ENCODE results near the gene SLC25A47. TPM values are rescaled to one million over a fixed set of nuclear protein-coding genes. Genes with fewer than 3 reads are reported as not detected.

The SLC25A47 gene
- total and polyA plus RNA-seq, 2 donors (not counting 1 experiment from before 2014, with no cell fraction given) = not detected

DNA sequence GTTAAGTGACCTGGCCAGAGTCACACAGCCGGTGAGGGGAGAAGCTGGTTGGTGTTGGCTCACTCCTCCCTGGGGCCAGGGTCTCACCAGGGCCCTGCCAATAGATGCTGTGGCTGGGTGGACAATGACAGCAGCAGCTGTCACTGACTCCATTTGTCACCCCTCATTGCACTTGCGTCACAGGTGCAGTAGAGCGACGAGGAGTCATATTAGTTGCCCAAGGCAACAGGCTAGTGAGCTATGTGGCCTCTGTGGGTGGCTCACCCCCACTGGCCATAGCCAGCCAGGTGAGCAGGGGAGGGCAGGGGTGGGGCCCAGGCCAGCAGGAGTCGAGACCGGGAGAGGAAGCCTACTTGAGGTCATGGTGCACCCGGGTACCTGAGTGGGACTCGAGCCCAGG, 9.7 kb downstream of the SLC25A47 start:
- Histone ChIP-seq H3K27ac (ENCODE audit: low read length in 2 of 2) (peak overlapping the region; percentile 56 to 70), H3K4me3 (ENCODE audit: control extremely low read depth in 1 of 5, extremely low read depth in 1 of 5, insufficient read depth in 1 of 5, low read depth in 2 of 5, low read length in 4 of 5) (no peak overlapping the region), H3K27me3 (replicated peaks in 1 of 4; ENCODE audit: control extremely low read depth in 1 of 4, control insufficient read depth in 3 of 4, insufficient read depth in 4 of 4, low read length in 3 of 4) (no peaks in the 10 kb centered on the region), H3K4me2 (replicated peaks; ENCODE audit: low read depth, low read length, poor library complexity, severe bottlenecking) (no peak overlapping the region), H3K9ac (ENCODE audit: low read length) (no peak overlapping the region), H2AFZ (ENCODE audit: insufficient read depth, low read depth, low read length, poor library complexity, severe bottlenecking) (no peak overlapping the region), H3K79me2 (ENCODE audit: control insufficient read depth, insufficient read depth, low read length) (no peaks in the 10 kb centered on the region), H3K9me3 (ENCODE audit: control extremely low read depth in 1 of 3, control insufficient read depth in 2 of 3, insufficient read depth in 1 of 3, low read length in 2 of 3) (peaks cover 0 to 3% (median 0%) of the 10 kb centered on the region in 3 donors), H3K36me3 (replicated peaks in 1 of 2; ENCODE audit: control extremely low read depth in 1 of 2, control insufficient read depth in 1 of 2, extremely low read depth in 1 of 2, insufficient read depth in 2 of 2, low read length in 1 of 2) (peaks cover 0 to 7% of the 10 kb centered on the region in 2 experiments), H3K4me1 (ENCODE audit: control insufficient read depth in 2 of 2, insufficient read depth in 2 of 2, low read length in 2 of 2) (peaks cover 0 to 16% of the 10 kb centered on the region in 2 donors), H4K20me1 (ENCODE audit: control insufficient read depth, insufficient read depth, low read length, poor library complexity, severe bottlenecking) (no peaks in the 10 kb centered on the region)
- TF ChIP-seq EZH2 (IDR thresholded peaks at IDR 0.05; ENCODE audit: borderline replicate concordance, insufficient read depth, low read depth, low read length, poor library complexity, severe bottlenecking) = no peak
- TF ChIP-seq, protein P1, sequence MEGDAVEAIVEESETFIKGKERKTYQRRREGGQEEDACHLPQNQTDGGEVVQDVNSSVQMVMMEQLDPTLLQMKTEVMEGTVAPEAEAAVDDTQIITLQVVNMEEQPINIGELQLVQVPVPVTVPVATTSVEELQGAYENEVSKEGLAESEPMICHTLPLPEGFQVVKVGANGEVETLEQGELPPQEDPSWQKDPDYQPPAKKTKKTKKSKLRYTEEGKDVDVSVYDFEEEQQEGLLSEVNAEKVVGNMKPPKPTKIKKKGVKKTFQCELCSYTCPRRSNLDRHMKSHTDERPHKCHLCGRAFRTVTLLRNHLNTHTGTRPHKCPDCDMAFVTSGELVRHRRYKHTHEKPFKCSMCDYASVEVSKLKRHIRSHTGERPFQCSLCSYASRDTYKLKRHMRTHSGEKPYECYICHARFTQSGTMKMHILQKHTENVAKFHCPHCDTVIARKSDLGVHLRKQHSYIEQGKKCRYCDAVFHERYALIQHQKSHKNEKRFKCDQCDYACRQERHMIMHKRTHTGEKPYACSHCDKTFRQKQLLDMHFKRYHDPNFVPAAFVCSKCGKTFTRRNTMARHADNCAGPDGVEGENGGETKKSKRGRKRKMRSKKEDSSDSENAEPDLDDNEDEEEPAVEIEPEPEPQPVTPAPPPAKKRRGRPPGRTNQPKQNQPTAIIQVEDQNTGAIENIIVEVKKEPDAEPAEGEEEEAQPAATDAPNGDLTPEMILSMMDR (IDR thresholded peaks at IDR 0.05) = no peak
- WGBS (ENCODE audit: insufficient coverage) = 70% methylated on average over 4 of the region's 8 CpGs
- peak; percentile 53 for DNase-seq
- ATAC-seq (ENCODE audit: low read depth) = peak; percentile 84
- Mint-ChIP-seq H3K4me1 (peaks cover 5% of the 10 kb centered on the region), H3K27me3 (no peaks in the 10 kb centered on the region), H3K9me3 (ENCODE audit: insufficient read depth) (no peaks in the 10 kb centered on the region), H3K4me3 (no peak overlapping the region), H3K27ac (peak overlapping the region; percentile 65)
- ChIA-PET CTCF (no interaction called here), POLR2A (interaction anchor here (1.0 kb wide), 1 partner anchor 8 kb away, joined by 3 read pairs; no protein-coding TSS in a partner anchor)
- intact Hi-C loops (cut with micrococcal nuclease) = no loop called here

DNA sequence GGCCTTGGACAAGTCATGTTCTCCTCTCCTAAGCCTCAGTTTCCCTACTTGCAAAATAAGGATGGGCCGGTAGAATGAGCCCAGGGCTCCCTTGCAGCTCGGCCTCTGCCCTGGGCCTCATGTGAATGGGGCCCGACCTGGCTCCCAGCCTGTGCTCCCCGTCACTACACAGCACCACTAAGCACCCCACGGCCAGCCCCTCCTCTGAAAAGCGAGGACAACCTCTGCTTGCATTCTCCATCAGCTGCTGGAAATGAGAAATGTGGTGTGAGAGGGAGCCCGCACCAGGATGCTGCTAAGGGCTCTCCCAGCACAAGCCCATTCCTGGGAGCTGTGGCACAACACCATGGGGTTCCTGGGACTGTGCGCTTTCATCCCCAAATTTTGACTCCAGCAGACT, 10.2 kb downstream of the SLC25A47 start:
- peaks cover 0 to 16% of the 10 kb centered on the region in 2 donors for H3K4me1 ChIP-seq (ENCODE audit: control insufficient read depth in 2 of 2, insufficient read depth in 2 of 2, low read length in 2 of 2)
- ChIA-PET POLR2A (no interaction called here), CTCF (no interaction called here)
- no peak overlapping the region for H3K4me3 Mint-ChIP-seq
- WGBS (ENCODE audit: insufficient coverage) = 100% methylated on average over 3 of the region's 8 CpGs
- no peaks in the 10 kb centered on the region for H3K27me3 ChIP-seq (replicated peaks in 1 of 4; ENCODE audit: control extremely low read depth in 1 of 4, control insufficient read depth in 3 of 4, insufficient read depth in 4 of 4, low read length in 3 of 4)
- H4K20me1 ChIP-seq (ENCODE audit: control insufficient read depth, insufficient read depth, low read length, poor library complexity, severe bottlenecking) = no peaks in the 10 kb centered on the region
- H3K79me2 ChIP-seq (ENCODE audit: control insufficient read depth, insufficient read depth, low read length) = no peaks in the 10 kb centered on the region
- H3K9me3 ChIP-seq (ENCODE audit: control extremely low read depth in 1 of 3, control insufficient read depth in 2 of 3, insufficient read depth in 1 of 3, low read length in 2 of 3) = peaks cover 0 to 3% (median 0%) of the 10 kb centered on the region in 3 donors
- H3K9ac ChIP-seq (ENCODE audit: low read length) = no peak overlapping the region
- H3K9me3 Mint-ChIP-seq (ENCODE audit: insufficient read depth) = no peaks in the 10 kb centered on the region
- H3K4me1 Mint-ChIP-seq = peaks cover 5% of the 10 kb centered on the region
- TF ChIP-seq EZH2 (IDR thresholded peaks at IDR 0.05; ENCODE audit: borderline replicate concordance, insufficient read depth, low read depth, low read length, poor library complexity, severe bottlenecking) = no peak
- TF ChIP-seq, protein P1 (IDR thresholded peaks at IDR 0.05) = no peak
- H2AFZ ChIP-seq (ENCODE audit: insufficient read depth, low read depth, low read length, poor library complexity, severe bottlenecking) = no peak overlapping the region
- ATAC-seq (ENCODE audit: low read depth) = no peak
- no peak overlapping the region for H3K4me3 ChIP-seq (ENCODE audit: control extremely low read depth in 1 of 5, extremely low read depth in 1 of 5, insufficient read depth in 1 of 5, low read depth in 2 of 5, low read length in 4 of 5)
- intact Hi-C loops (cut with micrococcal nuclease) = no loop called here
- H3K27me3 Mint-ChIP-seq = no peaks in the 10 kb centered on the region
- DNase-seq = no peak
- no peak overlapping the region for H3K4me2 ChIP-seq (replicated peaks; ENCODE audit: low read depth, low read length, poor library complexity, severe bottlenecking)
- H3K27ac Mint-ChIP-seq = no peak overlapping the region
- peaks cover 0 to 7% of the 10 kb centered on the region in 2 experiments for H3K36me3 ChIP-seq (replicated peaks in 1 of 2; ENCODE audit: control extremely low read depth in 1 of 2, control insufficient read depth in 1 of 2, extremely low read depth in 1 of 2, insufficient read depth in 2 of 2, low read length in 1 of 2)
- H3K27ac ChIP-seq (ENCODE audit: low read length in 2 of 2) = peak overlapping the region; percentile 18 to 70

Measured in B cell (primary cell).